ENCODE data around the gene WTIP. TPM values are rescaled to one million over a fixed set of nuclear protein-coding genes. Genes with fewer than 3 reads are reported as not detected.

The WTIP gene
- total and polyA plus RNA-seq, 2 donors (not counting 3 experiments of a cell fraction or from before 2014, with no cell fraction given) = 22.4 to 25.7 TPM

DNA sequence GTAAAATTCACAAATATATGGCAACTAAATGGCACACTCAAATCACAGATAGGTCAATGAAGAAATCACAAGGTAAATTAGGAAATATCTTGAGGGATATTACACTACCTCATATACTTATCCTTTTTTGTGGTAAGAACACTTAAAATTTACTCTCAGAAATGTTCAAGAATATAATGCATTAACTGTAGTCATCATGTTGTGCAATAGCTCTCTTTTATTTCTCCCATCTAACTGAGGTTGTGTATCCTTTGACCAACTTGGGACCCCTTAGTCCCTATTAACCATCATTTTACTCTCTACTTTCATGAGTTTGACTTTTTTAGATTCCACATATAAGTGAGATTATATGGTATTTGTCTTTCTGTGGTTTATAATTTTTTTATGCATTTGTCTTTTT, 52.6 kb downstream of the WTIP start:
- no TSS peak for BruUV-seq (replicated peaks)
- no peak for TF ChIP-seq CTCF (IDR thresholded peaks at IDR 0.05; ENCODE audit: extremely low read depth in 1 of 2, insufficient read depth in 1 of 2, low read depth in 1 of 2, low read length in 2 of 2)
- no peak for TF ChIP-seq POLR2A (IDR thresholded peaks at IDR 0.05; ENCODE audit: low read depth, low read length)
- TF ChIP-seq GATA2 (IDR thresholded peaks at IDR 0.05; ENCODE audit: insufficient read depth, insufficient read length, low read depth, low read length) = no peak
- no peak for TF ChIP-seq JUN (IDR thresholded peaks at IDR 0.05; ENCODE audit: borderline replicate concordance, insufficient read depth, insufficient read length, low read depth)
- TF ChIP-seq FOS (IDR thresholded peaks at IDR 0.05; ENCODE audit: borderline replicate concordance, insufficient read depth, low read length) = no peak
- TF ChIP-seq MYC (IDR thresholded peaks at IDR 0.05; ENCODE audit: low read depth, low read length) = no peak
- no peak for TF ChIP-seq MAX (IDR thresholded peaks at IDR 0.05; ENCODE audit: insufficient read depth, insufficient read length)
- TF ChIP-seq EZH2 (IDR thresholded peaks at IDR 0.05; ENCODE audit: borderline replicate concordance, low read depth, low read length, severe bottlenecking) = no peak
- TF ChIP-seq POLR2AphosphoS5 (IDR thresholded peaks at IDR 0.05; ENCODE audit: insufficient read depth, low read depth, low read length) = no peak
- intact Hi-C loops (cut with micrococcal nuclease) = no loop called here
- Histone ChIP-seq H3K4me3 (replicated peaks in 1 of 3; ENCODE audit: insufficient read depth in 1 of 3, low read depth in 1 of 3, low read length in 3 of 3) (no peak overlapping the region), H3K27ac (ENCODE audit: insufficient read depth, low read depth, low read length) (no peak overlapping the region), H2AFZ (ENCODE audit: low read depth, low read length) (no peak overlapping the region), H3K4me2 (ENCODE audit: insufficient read depth, low read length) (no peak overlapping the region), H3K27me3 (ENCODE audit: control insufficient read depth in 2 of 2, insufficient read depth in 2 of 2, low read length in 2 of 2) (peaks cover 2 to 6% of the 10 kb centered on the region in 2 experiments), H3K9ac (replicated peaks; ENCODE audit: extremely low read depth, insufficient read depth, low read length) (no peak overlapping the region), H3K4me1 (ENCODE audit: control insufficient read depth, extremely low read depth, insufficient read depth, low read length) (no peaks in the 10 kb centered on the region), H3K9me3 (replicated peaks; ENCODE audit: control insufficient read depth, insufficient read depth, low read length) (no peaks in the 10 kb centered on the region), H3K36me3 (ENCODE audit: control insufficient read depth in 2 of 2, extremely low read depth in 1 of 2, insufficient read depth in 2 of 2, low read length in 2 of 2) (no peaks in the 10 kb centered on the region), H3K9me1 (replicated peaks; ENCODE audit: control insufficient read depth, extremely low read depth, insufficient read depth, low read length) (no peaks in the 10 kb centered on the region), H4K20me1 (replicated peaks; ENCODE audit: control insufficient read depth, extremely low read depth, insufficient read depth, low read length) (no peaks in the 10 kb centered on the region), H3K79me2 (ENCODE audit: control insufficient read depth, insufficient read depth, low read length) (no peaks in the 10 kb centered on the region)
- no peak for DNase-seq (ENCODE audit: low read depth, low spot score)
- ChIA-PET CTCF (no interaction called here), POLR2A (no interaction called here)
- no peak for FAIRE-seq
- dilution Hi-C loops (cut with MboI; ENCODE audit: extremely low pct_ligation_motif_present, low sequenced_read_pairs) = no loop called here

Measured in endothelial cell of umbilical vein (primary cell).